Neural progenitor cell (in vitro differentiated cells): ENCODE measurements around the gene CDCA3.

Experiments used
- CTCF ChIP-seq: fragments of 200-600 bp; sonication (generic); IDR thresholded peaks from 2 replicates; pipeline ENCODE4 v1.5.1; 2017; ENCODE audit warnings: antibody characterized with exemption, mild to moderate bottlenecking
- EZH2 ChIP-seq: fragments of 200-600 bp; sonication (generic); IDR thresholded peaks from 2 replicates; pipeline ENCODE4 v1.6.1; 2017; ENCODE audit warnings: antibody characterized with exemption, mild to moderate bottlenecking, moderate library complexity

DNA sequence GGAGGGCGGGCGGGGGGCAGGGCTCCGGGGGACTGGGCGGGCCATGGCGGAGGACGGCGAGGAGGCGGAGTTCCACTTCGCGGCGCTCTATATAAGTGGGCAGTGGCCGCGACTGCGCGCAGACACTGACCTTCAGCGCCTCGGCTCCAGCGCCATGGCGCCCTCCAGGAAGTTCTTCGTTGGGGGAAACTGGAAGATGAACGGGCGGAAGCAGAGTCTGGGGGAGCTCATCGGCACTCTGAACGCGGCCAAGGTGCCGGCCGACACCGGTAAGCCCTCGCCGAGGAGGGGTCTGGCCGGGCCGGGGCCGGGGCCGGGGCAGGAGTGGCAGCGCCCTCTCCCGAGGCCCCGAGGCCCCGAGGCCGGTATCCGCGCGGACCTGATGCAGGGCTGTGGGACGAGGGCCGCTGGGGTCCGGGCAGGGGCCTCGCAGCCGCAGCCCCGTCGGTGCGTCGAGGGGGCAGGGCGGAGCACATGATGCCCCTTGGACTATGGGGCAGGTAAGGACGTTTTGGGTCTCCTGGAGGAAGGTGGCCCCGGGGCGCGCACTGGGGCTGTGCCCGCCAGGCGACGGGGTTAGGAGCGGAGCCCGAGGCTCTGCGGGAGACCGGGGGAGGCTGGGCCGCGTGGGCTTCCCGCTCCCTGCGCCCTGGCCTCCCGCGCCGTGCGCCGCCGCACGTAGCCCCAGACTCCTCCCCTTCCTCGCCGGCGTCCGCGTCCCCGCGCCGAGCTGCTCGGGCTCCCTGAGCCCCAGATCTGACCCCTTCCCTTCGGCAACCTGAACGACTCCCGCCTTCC is 16.5 kb upstream of the CDCA3 start, which contains the start of gene TPI1:
- TF ChIP-seq CTCF: no peak
- TF ChIP-seq EZH2: no peak
